NCI-H1092 (cell line): Measurements from ENCODE around the gene MSRB1.

Experiments used
- DNase-seq: peaks from one replicate; lab custom pipeline; 2025; lab: John Stamatoyannopoulos, UW

The MSRB1 gene, protein sequence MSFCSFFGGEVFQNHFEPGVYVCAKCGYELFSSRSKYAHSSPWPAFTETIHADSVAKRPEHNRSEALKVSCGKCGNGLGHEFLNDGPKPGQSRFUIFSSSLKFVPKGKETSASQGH

DNA sequence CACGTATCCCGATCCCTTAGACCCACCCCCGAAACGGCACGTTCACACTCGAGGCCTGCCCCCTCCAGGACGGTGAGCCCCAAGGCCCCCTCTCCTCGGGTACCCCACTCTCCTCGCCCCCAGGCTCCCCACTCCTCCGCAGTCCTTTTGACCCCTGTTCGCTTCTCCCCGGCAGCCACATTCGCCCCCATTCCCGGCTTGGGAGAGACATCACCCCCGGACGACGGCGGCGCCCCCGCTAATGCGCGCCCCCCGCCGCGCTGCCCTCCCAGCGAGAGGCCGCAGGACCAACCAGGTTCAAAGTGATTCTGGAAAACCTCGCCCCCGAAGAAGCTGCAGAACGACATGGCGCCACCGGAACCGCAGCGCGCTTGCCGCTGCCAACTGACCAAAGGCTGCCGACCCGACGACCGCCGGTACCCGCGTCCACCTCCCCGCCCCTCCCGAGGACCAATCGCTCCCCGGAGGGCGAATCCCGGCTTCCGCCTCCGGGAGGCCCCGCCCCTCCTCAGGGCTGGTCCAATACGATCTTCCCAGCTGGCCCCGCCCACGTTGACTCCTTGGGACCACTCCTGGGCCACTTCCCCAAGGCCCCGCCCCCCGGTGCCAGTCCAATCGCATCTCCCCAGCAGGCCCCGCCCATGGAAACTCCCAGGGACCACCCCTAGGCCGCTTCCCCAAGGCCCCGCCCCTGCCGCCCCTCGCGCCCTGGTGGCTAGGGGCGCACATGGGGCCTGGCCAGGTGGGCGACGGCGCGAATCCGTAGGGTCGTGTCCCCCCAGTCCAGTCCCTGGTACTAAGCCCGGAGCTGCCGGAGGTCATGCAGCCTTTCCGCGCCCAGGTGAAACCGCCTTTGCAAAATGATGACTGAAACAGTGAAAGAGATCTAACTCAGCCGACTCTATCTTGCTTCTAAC lies at the start of gene MSRB1:
Gene MSRB1 (minus strand): TSS at position 390 of the 917 bp plus-strand sequence. CDS start 43 bp downstream, at position 347.
- peak; percentile 100 for DNase-seq

- DNase-seq, result no peak
These were observed 49.1 kb upstream of the MSRB1 start for GRCh38 chr16:1991948-1992703.

GRCh38 chr16:1991588-1991947 lies 48.6 kb upstream of the MSRB1 start:
- DNase-seq, result no peak

DNA sequence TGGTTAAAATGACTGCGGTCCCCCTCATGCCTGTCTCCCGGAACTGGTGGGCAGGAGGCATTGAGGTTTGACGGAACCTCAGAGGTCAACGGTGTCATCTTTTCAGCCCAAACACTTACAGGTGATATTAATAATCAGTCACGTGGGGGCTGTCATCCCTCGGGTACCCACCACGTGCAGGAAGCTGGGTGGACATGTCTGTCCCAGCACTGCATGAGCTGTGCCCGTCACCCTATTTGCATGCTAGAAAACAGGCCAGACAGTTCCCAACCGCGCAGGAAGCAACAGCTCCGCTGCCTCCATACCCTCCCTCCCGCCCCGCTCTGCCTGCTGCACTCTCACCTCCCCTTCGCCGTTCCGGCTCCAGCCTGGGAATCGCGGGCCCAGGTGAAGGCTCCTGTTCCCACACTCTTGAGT lies 48.1 kb upstream of the MSRB1 start:
- no peak for DNase-seq

DNA sequence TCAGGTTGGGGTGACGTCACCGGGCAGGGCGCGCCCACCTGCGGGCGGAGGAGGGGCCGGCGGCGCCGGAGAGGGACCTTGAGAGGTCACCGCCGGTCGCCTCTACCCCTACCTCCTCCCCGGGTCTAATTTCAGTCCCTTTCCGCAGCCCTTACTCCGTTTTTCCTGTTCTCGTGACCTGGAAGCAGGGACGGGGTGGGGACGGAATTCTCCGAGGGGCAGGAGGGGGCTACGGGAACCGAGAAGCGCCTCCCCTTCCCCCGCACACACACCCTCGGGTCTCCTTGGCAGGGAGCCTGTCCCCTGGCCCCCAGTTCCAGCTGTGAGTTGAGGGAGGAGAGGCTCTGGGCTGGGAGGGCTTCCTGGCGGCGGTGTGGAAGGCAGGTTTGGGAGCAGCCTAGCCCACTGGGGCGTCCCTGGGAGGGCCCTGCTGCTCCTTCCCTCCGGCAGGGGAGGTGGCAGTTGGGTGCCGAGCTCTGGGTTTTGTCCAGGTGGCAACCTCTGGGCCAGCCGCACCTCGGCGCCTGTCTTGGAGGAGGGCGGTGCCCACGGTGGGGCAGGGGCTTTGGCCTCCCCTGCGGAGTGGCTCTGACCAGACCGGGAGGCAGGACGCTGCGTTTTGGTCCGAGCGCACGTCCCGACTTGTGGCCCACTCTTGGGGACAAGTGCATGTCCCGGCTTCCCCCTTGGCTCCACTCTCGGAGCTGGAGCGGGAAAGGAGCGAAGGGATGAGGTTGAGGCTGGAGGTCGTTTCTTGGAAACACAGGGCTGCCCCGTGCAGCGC lies 47.5 kb upstream of the MSRB1 start:
- no peak for DNase-seq

GRCh38 chr16:1990101-1990350 lies 47.0 kb upstream of the MSRB1 start:
- no peak for DNase-seq

- DNase-seq, result no peak
These were observed 46.5 kb upstream of the MSRB1 start, which contains the start of gene SYNGR3 for GRCh38 chr16:1989209-1990100. Gene SYNGR3 (plus strand): TSS chr16:1989970. CDS start chr16:1990103, 133 bp downstream.

DNA sequence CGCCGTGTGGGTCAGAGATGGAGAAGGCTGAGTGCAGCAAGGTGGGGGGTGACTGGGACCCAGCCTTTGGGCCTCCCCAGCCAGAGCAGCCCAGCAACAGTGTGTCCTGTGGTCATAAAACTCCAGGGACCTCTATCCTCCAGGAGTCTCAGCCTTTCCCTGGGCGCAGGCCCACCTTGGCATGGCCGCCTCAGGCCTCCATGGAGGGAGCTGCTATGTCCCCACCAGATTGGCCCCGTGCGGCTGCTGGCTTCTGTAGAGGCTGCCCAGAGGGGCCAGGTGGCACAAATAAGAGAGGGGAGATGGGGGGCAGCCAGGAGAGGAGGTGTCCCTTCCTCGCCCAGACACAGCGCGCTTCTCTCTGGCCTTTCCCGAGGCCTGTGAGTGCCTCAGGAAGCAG lies 44.2 kb upstream of the MSRB1 start:
- no peak for DNase-seq

DNA sequence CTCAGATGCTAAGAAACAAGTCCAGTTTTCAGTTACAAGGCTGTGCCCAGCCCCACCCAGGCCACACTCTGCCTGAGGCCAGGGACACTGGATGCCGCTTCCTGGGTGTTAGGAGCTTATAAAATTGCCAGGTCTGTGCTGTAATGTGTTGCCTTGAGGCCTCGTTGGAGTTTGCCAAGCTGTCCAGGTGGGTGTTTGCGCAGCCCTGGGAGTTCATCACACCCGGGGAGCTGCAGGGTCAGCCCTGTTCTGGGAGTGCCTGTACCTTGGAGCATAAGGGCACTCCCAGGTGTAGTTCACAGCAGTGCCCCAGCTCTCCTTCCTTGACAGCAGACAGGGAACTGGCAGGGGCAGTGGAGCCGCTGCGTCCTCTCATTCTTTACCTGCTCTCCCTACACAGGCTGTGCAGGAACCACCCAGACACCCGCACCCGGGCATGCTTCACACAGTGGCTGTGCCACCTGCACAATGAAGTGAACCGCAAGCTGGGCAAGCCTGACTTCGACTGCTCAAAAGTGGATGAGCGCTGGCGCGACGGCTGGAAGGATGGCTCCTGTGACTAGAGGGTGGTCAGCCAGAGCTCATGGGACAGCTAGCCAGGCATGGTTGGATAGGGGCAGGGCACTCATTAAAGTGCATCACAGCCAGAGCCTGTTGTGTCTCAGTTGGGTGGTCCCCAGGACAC lies 42.6 kb upstream of the MSRB1 start:
- no peak for DNase-seq

GRCh38 chr16:1984347-1985225 lies 41.6 kb upstream of the MSRB1 start:
- no peak for DNase-seq

DNA sequence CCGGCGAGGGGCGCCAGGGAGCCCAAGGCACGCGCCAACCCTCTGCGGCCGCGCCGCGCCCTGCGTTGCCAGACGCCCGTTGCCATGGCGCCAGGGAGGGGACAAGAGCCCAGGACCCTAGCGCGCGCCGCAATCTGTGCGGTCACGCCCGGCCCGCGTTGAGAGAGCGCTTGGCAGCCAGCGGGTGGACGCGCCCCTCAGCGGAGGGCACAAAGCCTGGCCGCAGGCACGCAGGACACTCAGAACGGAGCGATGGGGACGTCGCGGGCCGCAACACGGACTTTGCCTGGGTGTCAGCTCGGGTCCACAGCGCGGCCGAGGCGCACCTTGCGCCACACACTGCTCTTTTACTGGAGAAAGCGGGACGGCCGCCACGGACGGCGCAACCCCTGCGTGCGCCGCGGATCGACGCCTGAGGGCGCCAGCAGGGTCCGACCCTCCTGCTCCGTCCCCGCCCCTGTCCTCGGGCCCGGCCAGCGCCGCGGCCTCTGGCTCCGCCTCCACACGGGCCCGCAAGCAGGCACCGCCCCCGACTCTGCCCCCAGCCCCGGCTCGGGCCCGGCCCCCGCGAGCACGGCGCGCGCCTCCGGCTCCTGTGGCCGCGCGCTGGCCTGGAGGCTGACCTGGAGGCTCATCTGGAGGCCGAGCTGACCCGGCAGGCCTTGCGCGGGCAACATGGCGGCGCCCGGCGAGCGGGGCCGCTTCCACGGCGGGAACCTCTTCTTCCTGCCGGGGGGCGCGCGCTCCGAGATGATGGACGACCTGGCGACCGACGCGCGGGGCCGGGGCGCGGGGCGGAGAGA lies 40.7 kb upstream of the MSRB1 start, which contains the start of gene GFER:
Gene GFER (plus strand): TSS at position 650 of the 803 bp plus-strand sequence. CDS start 26 bp downstream, at position 676.
- DNase-seq, result peak; percentile 82

DNA sequence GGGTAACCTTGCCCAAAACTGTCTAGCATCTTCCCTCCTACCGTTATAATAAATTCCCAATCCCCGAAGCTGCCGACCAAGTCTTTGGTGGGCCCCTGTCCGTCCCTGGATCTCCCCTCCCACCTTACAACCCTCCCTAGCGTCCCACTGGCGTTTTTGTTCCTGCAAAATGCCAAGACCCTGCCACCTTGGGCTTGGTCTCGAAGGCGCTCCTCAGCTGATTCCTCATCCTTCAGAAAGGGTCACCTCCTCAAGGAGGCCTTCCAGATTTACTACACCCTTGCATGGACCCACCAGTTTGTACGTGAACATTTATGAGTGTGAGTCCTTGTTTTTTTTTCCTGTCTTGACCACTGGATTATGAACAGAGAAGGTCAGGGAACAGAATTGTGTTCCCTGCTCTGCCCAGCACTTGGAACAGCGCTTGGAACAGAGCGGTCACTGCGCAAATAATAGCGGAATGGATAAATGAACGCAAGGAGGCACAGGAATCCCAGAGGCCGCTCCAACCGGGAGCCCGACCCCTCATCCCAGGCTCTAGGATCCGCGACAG lies 40.1 kb upstream of the MSRB1 start:
- DNase-seq, result no peak

DNA sequence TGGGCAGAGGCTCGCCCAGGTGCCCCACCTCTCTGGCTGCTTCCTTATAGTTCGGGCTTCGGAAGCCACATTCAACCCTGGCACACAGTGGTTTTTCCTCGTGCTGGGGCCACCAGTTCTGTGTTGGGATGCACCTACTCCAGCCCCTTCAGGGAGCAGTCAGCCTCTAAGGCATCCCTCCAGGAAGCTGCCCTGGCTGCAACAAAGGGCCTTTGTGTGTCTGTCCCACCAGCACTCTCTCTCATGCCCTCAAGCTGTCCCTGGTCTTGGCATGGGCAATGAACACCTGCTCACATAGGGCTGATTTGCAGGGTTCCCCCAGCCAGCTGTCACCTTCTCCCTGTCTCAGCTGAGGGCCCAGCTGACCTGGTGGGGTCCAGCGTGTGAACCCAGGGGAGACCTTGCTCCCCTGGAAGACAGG lies 39.0 kb upstream of the MSRB1 start:
- peak; percentile 41 for DNase-seq

- DNase-seq, result no peak
These were observed 38.4 kb upstream of the MSRB1 start, which contains the start of gene NOXO1 for GRCh38 chr16:1981398-1981836. Gene NOXO1 (minus strand): TSS chr16:1981469. CDS start chr16:1981179, 290 bp downstream.

- no peak for DNase-seq
These were observed 37.7 kb upstream of the MSRB1 start for GRCh38 chr16:1980770-1981087.

DNA sequence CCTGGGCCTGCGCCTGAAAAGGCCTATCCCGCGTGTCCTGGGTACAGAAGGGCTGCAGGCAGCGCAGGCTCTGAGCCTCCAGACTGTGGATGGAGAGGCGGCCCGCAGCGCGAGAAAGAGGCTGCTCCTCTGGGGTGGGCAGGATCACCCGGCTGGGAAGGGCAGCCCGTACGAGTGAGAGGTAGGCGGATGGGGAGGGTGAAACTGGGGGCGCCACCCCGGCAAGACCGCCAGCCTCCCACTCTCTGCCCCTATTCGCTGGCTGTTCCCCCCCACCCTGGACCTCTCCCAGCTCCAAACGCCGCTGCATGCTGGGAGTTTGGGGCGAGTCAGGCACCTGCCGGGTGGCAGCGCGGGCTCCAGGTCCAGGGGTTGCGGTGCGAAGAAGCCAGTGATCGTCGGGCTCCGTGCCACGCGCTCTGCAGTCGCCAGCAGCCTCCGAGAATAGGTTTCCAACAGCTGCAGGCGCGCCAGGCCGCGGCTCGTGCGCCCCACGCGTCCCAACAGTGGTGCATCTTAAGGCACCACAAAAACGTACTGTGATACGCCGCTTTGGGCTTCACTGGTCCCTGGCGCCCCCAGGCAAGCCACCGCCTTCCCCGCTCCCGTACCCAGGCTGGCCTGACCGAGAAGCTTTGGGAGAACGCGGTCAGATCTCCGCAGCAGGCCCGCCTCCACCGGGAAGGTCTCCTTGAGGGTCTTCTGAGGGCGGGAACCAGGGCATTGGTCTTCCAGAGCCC lies 37.2 kb upstream of the MSRB1 start:
- no peak for DNase-seq

- DNase-seq, result no peak
These were observed 36.5 kb upstream of the MSRB1 start for GRCh38 chr16:1979271-1980029.
